ENCODE results near the gene MN1.
"Not testable (repeated sequence)": the region's sequence is repeated elsewhere in the genome, so short reads cannot be mapped to it uniquely, and the experiment has no call there.

The MN1 gene

DNA sequence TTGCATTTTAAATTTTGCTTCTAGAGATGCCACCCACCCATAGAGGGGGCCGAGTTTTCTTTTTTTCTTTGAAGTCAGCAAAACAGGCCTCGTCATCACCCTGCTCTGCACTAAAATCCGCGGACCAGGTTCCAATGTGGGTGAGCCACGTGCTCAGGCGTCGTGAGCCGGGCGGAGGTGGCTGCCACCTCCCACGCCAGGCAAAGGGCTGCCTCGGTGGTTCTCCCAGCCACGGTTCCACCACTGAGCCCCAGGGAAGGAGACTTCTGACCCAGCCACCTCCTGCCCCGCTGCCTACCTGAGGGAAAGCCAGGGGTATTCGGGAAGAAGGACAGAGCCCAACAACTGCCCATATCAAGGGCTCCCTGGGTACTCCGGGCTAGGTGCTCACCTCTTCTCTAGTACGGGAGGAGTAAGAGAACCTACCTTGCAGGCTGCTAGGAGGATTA, 45.3 kb downstream of the MN1 start:
- DNase-seq = no peak

DNA sequence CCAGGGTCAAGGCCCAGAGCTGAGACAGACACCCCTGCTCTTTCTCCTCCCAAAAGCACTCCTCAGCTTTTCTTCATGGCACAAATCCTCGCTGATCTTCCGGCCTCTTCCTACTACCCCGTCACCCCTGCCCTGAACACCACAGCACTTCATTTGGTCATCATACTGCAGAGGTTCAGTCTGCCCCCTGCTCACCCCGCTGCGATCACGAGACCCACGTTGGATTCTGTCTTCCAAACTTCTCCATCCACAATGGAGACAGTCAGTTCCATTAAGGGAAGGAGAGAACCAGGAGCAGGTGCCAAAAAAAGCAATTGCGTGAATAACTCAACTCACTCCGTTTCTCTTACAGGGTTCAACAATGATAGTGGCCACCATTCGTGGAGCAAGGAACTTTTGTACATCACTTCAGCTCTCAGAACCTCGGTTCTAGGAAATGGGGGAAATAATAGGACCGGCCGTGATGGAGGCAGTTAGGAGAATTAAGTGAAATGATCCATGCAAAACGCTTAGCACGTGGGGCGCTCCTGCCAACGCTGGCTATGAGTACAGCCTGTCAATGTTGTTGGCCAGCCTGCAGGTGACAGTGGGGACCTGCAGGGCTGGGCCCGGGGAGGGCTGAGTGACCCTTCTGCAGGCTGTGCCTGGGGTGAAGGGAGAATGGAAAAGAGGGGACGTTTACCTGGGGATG, 45.9 kb downstream of the MN1 start:
- no peak for DNase-seq

DNA sequence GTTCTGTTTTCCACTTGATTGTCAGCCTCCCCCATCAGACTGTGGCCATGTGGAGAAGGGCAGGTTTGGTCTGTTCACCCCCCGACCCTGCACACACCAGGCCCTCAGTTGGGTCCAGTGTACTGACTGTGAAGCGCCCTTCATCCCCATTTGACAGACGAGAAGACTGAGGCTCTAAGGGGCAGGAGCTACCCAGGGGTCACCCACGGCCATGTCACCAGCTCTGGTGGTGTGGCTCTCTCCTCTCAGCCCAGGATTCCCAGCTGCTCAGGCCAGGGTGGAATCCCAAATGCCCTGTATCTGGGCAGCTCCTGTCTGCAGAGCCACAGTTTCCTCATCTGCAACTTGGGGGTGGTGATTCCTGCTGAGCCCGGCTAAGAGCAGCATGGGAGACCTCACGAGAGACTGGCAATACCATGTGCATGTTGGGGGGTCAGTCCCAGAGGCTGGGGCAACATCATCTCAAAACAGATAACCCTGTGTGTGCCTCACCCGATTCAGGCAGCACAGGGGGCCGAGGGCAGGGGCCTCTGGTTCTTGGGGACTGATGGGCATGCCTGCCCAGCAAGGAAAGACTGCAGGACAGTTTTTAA, 46.6 kb downstream of the MN1 start:
- DNase-seq = no peak

DNA sequence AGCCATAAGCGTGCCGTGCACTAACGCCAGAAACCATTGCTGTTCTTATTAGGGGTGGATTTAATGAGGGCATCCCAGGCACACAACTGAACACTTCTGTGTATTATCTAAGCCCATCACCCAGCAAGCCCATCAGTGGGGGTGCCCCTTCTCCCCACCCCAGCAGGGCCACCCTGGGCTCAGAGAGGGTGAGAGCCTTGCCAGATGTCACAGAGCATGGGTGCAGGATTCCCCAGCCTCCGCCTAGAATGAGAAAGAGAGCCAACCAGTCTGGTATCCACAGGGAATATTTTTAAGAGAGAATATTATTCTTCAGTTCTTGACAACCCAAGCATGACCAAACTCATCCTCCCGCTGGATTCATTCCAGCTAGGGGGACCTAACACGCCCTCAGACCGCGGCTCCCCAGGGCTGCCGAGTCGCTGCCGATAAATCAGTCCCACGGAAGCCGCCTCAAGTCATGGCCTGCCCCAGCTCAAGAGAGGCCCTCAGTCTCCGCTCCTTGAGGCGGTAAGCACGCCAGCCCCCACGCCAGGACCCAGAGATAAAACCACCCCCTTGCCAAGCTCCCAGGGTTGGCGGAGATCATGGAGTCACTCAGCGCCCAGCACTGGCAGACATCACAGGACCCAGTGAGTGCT, 47.2 kb downstream of the MN1 start:
- no peak for DNase-seq

DNA sequence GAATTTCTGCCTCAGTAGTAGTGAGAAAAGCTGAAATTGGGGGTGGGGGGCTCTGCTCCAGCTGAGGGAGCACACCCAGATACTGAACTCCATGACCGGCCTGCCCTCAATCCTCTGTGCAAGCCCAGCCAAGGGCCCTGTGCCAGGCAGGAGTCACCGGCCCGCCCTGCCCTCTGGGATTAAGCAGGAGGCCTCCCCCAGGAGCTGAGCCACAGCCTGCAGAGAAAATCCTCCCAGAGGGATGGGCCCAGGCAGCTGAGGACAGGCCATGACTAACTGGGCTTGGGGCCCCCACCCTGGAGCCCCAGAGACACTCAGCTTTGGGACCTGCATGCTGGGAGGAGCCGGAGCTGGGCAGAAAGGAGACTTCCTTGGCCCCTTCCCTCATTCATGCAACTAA, 48.8 kb downstream of the MN1 start:
- DNase-seq = peak in 1 of 14 donors; percentile 38

DNA sequence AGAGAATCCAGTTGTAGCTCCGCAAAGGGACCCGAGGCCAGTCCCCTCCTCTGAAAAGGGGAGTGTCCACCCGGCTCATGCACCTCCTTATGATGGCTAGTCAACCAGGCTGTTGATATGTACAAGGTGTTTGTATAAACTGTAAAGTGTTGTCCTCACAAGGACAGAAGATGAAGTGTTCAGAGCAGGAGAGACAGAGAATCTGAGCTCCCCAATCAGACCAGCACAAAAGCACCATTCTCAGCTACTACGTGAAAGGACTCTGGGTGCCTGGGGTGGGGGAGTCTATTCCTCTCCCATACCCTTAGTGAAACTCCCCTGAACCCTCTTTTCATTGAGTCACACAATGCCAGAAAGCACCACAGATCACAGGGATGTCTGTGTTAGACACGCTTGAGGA, 49.4 kb downstream of the MN1 start:
- no peak for DNase-seq

DNA sequence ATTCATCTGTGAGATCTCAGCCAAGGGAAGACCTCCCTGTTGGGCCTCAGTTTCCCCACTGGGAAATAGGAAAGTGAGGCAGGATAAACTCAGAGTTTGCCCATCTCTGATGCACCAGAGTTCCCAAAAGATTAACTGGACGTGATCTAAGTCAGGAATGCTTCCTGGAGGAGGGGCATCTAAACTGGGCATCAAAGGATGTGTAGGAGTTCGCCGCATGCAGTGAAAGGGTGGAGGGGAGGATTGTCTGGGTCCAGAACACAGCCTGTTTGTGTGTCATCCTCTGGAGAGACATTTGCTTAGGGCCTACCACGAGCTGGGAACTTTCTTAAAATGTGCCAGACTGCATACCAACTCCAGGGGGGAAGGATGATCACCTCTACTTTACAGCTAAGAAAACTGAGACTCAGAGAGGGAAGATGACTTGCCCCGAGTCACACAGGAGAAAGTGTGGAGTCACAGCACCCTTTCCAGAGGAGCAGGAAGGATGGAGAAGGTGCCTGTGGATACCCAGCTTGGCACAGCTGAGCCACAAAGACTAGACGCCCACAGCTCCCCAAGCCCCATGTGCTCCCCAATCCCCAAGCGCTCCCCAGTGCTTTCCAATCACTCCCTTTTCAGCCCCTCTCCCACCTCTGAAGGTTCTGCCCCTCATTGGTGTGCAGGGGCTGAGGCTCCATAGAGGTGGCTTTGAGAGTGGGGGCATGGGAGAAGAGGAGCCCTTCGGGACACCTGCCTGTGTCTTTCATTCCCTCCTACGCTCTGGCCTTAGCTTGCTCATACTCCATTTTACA, 50.1 kb downstream of the MN1 start:
- no peak for DNase-seq

DNA sequence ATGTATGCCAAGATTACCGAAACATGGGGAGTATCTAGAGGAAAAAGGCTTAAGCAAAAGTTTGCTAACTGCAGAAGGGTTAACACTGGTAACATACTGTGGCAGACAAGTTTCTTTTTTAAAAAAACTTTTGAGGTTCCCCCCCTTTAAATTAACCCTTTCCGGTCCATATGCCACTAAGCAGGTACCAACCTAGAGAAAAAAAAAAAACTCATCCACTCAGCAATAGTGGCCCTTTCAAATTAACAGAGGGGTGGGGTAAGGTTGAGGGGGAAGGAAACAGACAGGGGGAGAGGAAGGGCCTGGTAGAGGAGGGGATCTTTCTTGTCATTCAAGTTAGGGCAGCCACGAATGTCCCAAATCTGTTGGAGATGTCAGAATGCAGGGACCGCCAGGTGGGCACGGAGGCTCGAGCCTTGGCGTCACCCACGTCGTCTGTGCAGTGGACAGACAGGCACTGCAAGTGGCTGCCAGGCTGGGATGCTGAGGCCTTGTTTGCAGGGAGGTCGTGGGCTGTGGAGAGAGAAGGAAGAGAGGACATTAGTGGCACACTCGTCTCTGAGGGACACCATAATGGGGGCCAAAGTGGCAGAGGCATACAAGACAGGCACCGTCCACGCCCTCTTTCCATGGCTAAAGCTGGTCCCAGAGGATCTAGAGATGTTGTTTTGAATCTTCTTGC, 50.8 kb downstream of the MN1 start:
- DNase-seq = no peak

DNA sequence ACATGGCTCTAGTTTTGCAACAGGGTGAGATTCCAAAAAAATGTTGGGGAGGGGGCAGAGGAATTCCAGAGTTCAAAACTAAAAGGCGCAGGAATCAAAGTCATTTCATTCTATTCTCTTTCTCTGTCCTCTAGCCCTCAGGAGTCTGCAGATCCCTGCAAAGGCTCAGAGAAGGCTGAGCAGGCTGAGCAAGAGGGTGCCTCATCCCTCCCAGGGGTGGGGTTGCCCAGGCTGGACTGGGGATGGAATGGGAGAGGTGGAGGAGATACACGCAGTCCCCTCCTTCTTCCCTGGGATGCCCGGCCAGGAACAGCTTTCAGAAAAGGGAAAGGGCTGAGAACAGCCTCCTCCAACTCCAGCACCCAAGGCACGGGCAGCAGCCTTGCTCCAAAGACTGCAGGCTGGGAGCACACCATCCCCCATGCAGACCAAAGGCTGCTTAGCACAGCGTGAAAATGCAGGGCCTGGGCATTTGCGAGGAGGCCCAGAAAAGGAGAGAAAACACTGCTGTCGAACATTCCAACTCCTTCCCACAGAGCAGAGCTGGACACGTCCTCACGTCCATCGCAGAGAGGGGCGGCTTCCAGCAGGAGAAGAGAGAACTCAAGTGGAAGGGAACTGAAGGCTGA, 51.8 kb downstream of the MN1 start:
- no peak for DNase-seq

DNA sequence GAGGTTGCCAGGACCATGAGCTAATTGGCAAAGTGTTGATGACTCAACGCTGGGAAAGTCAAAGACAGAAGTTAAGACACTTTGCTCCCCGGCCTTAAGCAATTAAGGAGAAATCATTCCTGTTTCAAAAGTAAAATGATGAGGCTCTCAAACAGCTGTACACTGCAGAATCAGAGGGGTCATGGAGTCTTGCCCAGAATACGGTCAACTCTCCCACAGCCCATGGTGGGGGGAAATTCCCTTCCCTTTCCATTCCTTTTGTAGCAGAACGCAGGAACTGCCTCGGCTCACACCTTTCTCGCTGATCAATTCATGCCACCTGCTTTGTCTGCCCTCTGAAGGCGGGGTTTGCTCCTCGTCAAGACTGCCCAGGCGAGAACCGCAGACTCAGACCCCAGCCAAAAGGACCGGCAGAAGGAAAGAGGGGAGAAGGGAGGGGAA, 52.8 kb downstream of the MN1 start:
- DNase-seq = no peak

DNA sequence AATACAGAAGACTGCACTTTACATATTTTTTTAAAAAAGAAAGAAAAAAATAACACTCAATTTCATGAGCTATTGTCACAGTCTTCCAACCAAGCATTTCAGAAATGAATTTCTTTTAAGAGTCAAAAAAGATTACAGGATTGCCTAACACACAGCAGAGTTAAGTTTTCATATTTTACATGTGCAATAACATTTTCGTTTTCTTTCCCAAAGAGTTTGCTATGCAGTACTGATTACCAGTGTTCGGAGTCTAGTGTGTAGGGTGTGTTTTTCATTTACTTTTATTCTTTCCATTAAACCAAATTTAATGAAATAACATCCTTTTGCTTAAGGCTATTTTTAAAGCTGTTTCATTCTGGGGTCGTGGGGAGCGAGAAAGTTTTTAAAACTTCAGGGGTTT, 53.2 kb downstream of the MN1 start:
- no peak for DNase-seq

DNA sequence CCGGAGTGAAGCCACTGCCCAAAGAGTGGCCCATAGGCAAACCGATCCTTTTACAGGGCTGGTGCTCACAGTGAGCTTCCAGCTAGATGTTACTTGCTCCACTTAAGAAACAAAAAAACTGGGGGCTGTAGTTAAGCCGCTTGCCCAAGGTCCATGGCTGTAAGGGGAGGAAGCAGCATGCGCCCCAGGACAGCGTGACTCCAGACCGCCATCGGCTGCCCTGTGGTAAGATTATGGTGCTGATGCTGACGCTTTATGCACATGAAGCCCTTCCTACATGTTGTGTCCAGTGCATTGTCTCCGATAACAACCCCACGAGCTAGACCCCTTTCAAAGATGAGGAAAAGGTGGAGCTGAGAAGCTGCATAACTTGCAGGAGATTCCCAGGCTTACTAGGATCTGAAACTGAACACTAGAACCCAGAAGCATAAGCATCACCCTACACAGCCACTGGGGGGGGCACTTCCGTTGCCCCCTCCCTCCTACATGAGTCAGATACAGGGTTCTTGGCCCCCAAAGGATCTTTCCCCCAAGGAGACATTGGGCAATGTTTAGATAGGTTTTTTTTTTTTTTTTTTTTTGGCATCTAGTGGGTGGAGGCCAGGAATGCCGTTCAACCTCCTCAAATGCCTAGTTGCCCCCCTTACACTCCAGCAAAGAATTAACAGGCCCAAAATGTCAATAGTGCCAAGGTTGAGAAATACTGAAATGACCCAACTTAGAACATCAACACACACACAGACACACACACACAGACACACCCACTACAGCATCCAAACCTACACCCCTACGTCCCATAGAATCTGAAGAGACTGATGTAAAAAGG, 53.9 kb downstream of the MN1 start:
- DNase-seq = no peak

DNA sequence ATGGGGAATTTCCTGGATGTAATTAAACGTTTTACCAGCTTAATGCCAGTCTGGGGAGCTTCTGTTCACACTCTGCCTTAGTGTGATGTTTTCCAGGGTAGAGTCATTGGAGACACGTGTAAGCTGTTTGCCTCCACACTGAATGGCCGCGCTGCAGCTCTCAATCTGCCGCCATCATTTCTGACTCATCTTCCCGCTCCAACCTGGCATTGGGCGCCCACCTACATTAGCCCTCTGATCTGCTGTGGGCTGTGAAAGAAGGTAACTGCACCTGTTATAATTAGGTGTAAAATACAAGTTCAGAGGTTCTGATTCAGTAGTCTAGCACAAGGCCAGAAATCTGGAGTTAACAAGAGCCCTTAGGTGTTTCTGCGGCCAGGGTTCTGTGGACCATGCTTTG, 54.6 kb downstream of the MN1 start:
- DNase-seq = no peak

DNA sequence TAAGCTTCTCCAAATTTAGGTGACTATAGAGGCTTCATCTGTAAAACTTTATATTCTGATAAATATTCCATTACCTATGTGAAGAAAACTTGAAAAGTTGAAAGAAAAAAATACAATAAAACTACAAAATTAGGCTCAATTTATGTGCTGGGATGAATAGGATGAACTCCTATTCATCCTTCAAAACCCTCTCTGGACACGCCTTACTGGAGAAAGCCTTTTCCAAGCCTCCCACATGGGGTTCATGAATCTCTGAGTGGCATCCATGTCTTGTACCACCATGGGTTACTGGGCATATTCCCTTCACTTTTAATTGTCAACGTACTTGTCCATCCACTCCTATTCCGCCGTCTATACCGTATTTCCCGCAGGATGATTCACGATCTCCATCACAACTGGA, 55.7 kb downstream of the MN1 start:
- DNase-seq = no peak

DNA sequence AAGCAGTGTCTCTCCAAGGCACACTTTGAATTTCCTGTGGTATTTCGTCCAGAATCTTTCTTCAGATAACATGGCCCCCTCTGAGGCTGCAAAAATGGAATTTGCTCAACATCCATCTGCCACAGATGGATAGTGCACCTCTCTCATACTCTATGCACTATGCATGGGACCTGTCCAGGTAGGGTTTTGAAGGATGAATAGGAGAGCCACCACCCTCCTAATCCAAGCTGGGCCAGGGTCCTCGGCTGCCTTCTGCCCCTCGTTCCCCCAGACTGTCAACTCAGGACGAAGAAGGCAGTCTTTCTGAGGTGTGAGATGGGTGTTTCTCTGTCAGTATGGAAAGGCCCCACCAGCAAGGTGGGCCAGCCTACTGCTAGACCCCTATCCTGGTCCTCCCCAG, 56.4 kb downstream of the MN1 start:
- no peak for DNase-seq

DNA sequence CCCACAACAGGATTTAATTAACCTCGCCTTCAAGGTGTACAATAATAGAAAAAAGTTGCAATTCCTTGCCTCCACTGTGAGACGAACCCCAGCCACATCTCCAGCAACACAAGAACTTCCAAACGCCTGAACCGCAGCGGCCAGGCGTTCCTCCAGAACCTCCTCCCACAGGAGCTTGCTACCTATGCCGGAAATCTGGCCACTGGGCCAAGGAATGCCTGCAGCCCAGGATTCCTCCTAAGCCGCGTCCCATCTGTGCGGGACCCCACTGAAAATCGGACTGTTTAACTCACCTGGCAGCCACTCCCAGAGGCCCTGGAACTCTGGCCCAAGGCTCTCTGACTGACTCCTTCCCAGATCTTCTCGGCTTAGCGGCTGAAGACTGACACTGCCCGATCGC, 57.5 kb downstream of the MN1 start:
- not testable (repeated sequence) for DNase-seq

DNA sequence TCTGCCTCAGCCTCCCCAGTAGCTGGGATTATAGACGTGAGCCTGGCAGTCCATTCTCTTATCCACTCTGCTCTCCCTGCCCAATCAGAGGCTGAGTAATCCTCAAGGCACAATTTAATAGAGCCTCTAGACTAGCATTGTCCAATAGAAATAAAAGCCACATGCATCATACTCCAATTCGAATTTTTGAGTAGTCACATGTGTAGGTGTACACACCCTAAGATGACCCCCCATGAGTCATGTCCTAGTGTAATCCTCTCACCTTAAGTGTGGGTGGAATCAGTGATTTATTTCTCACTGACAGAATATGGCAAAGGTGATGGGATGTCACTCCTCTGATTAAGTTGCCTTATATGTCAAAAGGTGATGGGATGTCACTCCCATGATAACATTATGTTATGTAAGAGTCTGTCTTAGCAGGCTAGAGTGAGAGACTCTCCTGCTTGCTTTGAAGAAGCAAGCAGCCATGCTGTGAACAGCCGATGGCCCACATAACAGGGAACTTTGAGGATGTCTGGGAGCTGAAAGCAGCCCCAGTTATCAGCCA, 61.3 kb downstream of the MN1 start:
- DNase-seq = no peak

DNA sequence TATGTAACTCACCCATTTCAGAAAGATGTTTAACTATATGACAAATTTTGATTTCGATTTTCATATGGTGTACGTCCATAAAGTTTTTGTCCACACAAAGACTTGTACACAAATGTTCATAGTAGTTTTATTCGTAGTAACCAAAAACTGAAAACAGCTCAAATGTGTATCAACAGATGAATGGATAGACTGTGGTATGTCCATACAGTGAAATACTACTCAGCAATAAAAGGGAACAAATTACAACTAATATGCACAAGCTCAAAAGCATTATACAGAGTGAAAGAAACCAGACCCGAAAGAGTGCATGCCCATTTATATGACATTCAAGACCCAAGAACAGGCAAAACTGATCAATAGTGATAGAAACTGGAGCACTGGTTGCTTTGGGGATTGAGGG, 64.0 kb downstream of the MN1 start:
- no peak for DNase-seq

DNA sequence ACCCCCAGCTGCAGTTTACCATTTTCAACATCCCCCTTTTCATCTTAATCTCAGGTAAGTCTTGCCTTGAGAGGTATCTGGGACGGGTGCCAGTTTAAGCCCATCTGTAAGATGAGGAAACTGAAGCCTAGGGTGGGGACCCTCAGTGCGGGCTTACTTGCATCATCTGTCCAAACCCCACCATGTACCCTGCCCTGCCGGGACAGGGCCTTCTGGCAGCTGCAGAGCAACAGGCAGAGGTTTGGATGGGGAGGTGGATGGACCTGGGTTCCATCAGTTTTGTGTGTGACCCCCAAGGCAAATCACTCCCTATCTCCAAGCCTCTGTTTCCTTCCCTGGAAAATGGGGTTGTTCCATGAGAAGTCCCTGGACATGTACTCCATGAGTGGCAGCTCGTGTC, 67.5 kb downstream of the MN1 start:
- no peak for DNase-seq

DNA sequence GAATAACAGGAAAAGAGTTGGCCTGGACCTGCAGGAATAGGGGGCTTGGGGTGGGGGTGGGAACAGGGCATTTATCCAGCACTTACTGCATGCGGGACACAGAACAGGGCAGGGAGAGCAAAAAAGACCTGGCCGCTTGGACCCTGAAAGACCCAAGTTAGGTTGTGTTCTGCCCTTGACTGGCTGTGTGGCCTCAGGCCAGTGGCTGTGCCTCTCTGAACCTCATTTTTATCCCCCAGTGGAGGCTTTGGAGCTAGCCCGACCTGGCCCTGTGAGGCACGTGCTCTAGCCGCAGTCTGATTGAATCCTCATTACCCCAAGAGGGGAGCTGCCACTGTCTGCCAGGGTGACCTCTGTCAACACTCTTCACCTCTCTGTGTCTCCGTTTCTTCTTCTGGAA, 68.7 kb downstream of the MN1 start:
- no peak for DNase-seq

DNA sequence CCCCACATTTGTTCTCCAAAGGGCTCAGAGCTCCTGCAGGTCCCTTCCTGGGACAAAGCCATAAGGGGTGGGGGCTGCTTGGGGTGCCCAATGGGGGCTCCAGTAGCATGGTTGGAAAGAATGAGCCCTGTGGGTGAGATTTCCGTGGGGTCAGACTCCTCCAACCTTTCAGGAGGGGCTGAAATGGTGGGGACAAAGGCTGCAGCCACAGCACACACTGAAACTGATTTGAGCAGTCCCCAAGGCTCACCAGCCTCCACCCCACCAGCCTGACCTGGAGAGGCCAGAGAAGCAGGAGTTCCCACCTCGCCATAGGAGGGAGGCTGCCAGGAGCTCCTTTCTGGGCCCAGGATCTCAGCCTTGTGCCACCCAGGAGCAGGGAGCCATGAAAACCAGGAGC, 69.2 kb downstream of the MN1 start:
- DNase-seq = no peak

Measured in C1 segment of cervical spinal cord (tissue), 14 donors.